K562 (cell line): ENCODE measurements around the gene VDAC1. TPM values are rescaled to one million over a fixed set of nuclear protein-coding genes. Genes with fewer than 3 reads are reported as not detected.

Source experiments
- BMI1 ChIP-seq: fragments of 150-350 bp; IDR thresholded peaks from 2 replicates; pipeline ENCODE4 v1.6.1; 2014; ENCODE audit warnings: low read length
- BRF2 ChIP-seq: IDR thresholded peaks from 3 replicates; pipeline ENCODE4 v1.6.1; 2011; ENCODE audit warnings: borderline replicate concordance, mild to moderate bottlenecking; ENCODE audit not compliant: insufficient read length, insufficient read depth
- CHD1 ChIP-seq: fragments of 200-600 bp; sonication (generic); IDR thresholded peaks from one replicate; pipeline ENCODE4 v1.6.1; 2012; ENCODE audit warnings: mild to moderate bottlenecking, moderate library complexity, low read length, inconsistent platforms
- CXXC5 ChIP-seq: fragments of 250-450 bp; sonication (Bioruptor Pico); IDR thresholded peaks from 2 replicates; pipeline ENCODE4 v1.8.0; 2022; ENCODE audit warnings: inconsistent platforms, mild to moderate bottlenecking, moderate library complexity
- HBP1 ChIP-seq: fragments of 450-650 bp; formaldehyde crosslinking; IDR thresholded peaks from 2 replicates; pipeline ENCODE4 v1.4.0; 2022; ENCODE audit warnings: missing genetic modification characterization
- HCFC1 ChIP-seq: IDR thresholded peaks from 2 replicates; pipeline ENCODE4 v1.6.1; 2012; ENCODE audit warnings: low read depth, low read length, improper control_type of control experiment
- IFI16 ChIP-seq: fragments of 250-450 bp; sonication (Bioruptor Pico); IDR thresholded peaks from 2 replicates; pipeline ENCODE4 v2.1.2; 2022; ENCODE audit warnings: mild to moderate bottlenecking, inconsistent platforms
- MAZ ChIP-seq, 2 experiments: fragments of 450-650 bp in 1 of 2; sonication (generic) in 1 of 2; formaldehyde crosslinking; IDR thresholded peaks in 1 of 2; conservative IDR thresholded peaks in 1 of 2; 2 replicates each; pipeline versions ENCODE4 v1.4.0 to v1.5.0; 2020; ENCODE audit warnings: mild to moderate bottlenecking in 1 of 2, missing genetic modification reagents in 1 of 2
- RBBP5 ChIP-seq: fragments of 200-600 bp; sonication (generic); IDR thresholded peaks from 2 replicates; pipeline ENCODE4 v1.6.1; 2012; ENCODE audit warnings: borderline replicate concordance, mild to moderate bottlenecking, low read length, control low read depth, inconsistent platforms; ENCODE audit not compliant: insufficient read depth, poor library complexity, severe bottlenecking
- TAF7 ChIP-seq: fragments of 450-650 bp; IDR thresholded peaks from 2 replicates; pipeline ENCODE4 v1.6.1; 2016; ENCODE audit warnings: missing genetic modification characterization, missing compliant biosample characterization
- TAF9B ChIP-seq: fragments of 450-650 bp; IDR thresholded peaks from 2 replicates; pipeline ENCODE4 v1.6.1; 2018; ENCODE audit warnings: mild to moderate bottlenecking; ENCODE audit not compliant: partially characterized antibody
- USF1 ChIP-seq: sonication (generic); formaldehyde crosslinking; IDR thresholded peaks from 2 replicates; pipeline ENCODE4 v1.9.0; 2022; ENCODE audit warnings: mild to moderate bottlenecking, missing genetic modification reagents
- ZFP1 ChIP-seq: fragments of 450-650 bp; formaldehyde crosslinking; IDR thresholded peaks from 2 replicates; pipeline ENCODE4 v1.4.0; 2020; ENCODE audit warnings: mild to moderate bottlenecking, mixed read lengths
- ZKSCAN1 ChIP-seq: fragments of 150-350 bp; IDR thresholded peaks from 2 replicates; pipeline ENCODE4 v1.6.1; 2016; ENCODE audit warnings: low read depth, low read length
- ZNF217 ChIP-seq: sonication (generic); formaldehyde crosslinking; IDR thresholded peaks from 2 replicates; pipeline ENCODE4 v1.8.0; 2022; ENCODE audit warnings: mild to moderate bottlenecking, missing genetic modification reagents
- ZNF3 ChIP-seq: fragments of 250-450 bp; sonication (Bioruptor Pico); IDR thresholded peaks from 2 replicates; pipeline ENCODE4 v1.5.0; 2021; ENCODE audit warnings: mild to moderate bottlenecking, moderate library complexity
- ZNF354B ChIP-seq: fragments of 250-450 bp; sonication (Bioruptor Pico); IDR thresholded peaks from 2 replicates; pipeline ENCODE4 v1.4.0; 2020
- ZNF584 ChIP-seq: fragments of 200-800 bp; sonication (Bioruptor generic); IDR thresholded peaks from 2 replicates; pipeline ENCODE4 v1.6.1; 2016; ENCODE audit warnings: low read depth, mild to moderate bottlenecking, missing genetic modification characterization, missing compliant biosample characterization
- polyA plus RNA-seq, 8 experiments: library from polyadenylated mRNA; depleted of rRNA in 4 of 8; stranded (reverse) in 5 of 8; unstranded in 3 of 8; fragments of >200 nt; fragmentation: Nextera tagmentation in 2 of 8; fragmentation: Illumina TruSeq in 1 of 8; extraction: Ambion mirVana in 2 of 8; extraction: Trizol in 1 of 8; gene quantifications; 2 replicates each; pipeline versions ENCODE4 v1.2.1 to v1.2.3, GENCODE V29; 2011 to 2014; ENCODE audit warnings: inconsistent platforms in 1 of 8, missing spikeins in 1 of 8
- total RNA-seq, 7 experiments: library from RNA; depleted of rRNA in 6 of 7; stranded (reverse); fragments of >200 nt in 6 of 7; fragmentation: Illumina TruSeq in 2 of 7; extraction: Trizol in 2 of 7; gene quantifications; 2 replicates each; pipeline versions ENCODE4 v1.2.1 to v1.2.3, GENCODE V29; 2011 to 2021; ENCODE audit warnings: low replicate concordance in 1 of 7
- TF ChIP-seq, protein P1 (sequence below): IDR thresholded peaks from 2 replicates; pipeline ENCODE4 v1.6.1; 2011; ENCODE audit warnings: borderline replicate concordance, low read depth, mild to moderate bottlenecking, moderate library complexity, low read length; ENCODE audit not compliant: insufficient read depth, poor library complexity, severe bottlenecking
- TF ChIP-seq, protein P2 (sequence below): fragments of 250-450 bp; sonication (Bioruptor Pico); IDR thresholded peaks from 2 replicates; pipeline ENCODE4 v1.4.0; 2020; ENCODE audit warnings: borderline replicate concordance

Gene VDAC1
- total and polyA plus RNA-seq, 9 of the 15 experiments (the other 6 are each of a cell fraction or from before 2014, with no cell fraction given): 168 to 366 (median 293) TPM

- TF ChIP-seq RBBP5: peak; percentile 50
- no peak for TF ChIP-seq MAZ (CRISPR knock-in tag; conservative IDR thresholded peaks at IDR 0.05 in 1 of 2, IDR thresholded peaks at IDR 0.05 in 1 of 2)
- no peak for TF ChIP-seq HBP1 (CRISPR knock-in tag)
- no peak for TF ChIP-seq IFI16 (CRISPR knock-in tag)
- TF ChIP-seq BMI1: no peak
- 0 out of 2 replicates have a peak, but pooled peaks have one; percentile 40 for TF ChIP-seq TAF7 (tag)
- no peak for TF ChIP-seq ZNF354B
- TF ChIP-seq CXXC5: peak; percentile 64; the same call in 1 of the 2 replicates
- no peak for TF ChIP-seq TAF9B
- TF ChIP-seq ZNF217 (CRISPR knock-in tag): no peak
- TF ChIP-seq, protein P1, sequence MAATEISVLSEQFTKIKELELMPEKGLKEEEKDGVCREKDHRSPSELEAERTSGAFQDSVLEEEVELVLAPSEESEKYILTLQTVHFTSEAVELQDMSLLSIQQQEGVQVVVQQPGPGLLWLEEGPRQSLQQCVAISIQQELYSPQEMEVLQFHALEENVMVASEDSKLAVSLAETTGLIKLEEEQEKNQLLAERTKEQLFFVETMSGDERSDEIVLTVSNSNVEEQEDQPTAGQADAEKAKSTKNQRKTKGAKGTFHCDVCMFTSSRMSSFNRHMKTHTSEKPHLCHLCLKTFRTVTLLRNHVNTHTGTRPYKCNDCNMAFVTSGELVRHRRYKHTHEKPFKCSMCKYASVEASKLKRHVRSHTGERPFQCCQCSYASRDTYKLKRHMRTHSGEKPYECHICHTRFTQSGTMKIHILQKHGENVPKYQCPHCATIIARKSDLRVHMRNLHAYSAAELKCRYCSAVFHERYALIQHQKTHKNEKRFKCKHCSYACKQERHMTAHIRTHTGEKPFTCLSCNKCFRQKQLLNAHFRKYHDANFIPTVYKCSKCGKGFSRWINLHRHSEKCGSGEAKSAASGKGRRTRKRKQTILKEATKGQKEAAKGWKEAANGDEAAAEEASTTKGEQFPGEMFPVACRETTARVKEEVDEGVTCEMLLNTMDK: no peak
- TF ChIP-seq ZFP1 (CRISPR knock-in tag): no peak
- no peak for TF ChIP-seq ZKSCAN1
- no peak for TF ChIP-seq CHD1
- no peak for TF ChIP-seq HCFC1
- no peak for TF ChIP-seq ZNF3 (CRISPR knock-in tag)
- no peak for TF ChIP-seq BRF2
- TF ChIP-seq USF1 (CRISPR knock-in tag): no peak
- TF ChIP-seq ZNF584 (CRISPR knock-in tag): no peak
- TF ChIP-seq, protein P2, sequence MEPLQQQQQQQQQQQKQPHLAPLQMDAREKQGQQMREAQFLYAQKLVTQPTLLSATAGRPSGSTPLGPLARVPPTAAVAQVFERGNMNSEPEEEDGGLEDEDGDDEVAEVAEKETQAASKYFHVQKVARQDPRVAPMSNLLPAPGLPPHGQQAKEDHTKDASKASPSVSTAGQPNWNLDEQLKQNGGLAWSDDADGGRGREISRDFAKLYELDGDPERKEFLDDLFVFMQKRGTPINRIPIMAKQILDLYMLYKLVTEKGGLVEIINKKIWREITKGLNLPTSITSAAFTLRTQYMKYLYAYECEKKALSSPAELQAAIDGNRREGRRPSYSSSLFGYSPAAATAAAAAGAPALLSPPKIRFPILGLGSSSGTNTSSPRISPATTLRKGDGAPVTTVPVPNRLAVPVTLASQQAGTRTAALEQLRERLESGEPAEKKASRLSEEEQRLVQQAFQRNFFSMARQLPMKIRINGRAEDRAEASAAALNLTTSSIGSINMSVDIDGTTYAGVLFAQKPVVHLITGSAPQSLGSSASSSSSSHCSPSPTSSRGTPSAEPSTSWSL (CRISPR knock-in tag): no peak
These were observed 66.5 kb downstream of the VDAC1 start (continued) for GRCh38 chr5:133938039-133938821.
